ENCODE measurements around the gene NCKAP5L.

- TF ChIP-seq CTCF (IDR thresholded peaks at IDR 0.05) = no peak
- no peak for TF ChIP-seq POLR2A (IDR thresholded peaks at IDR 0.05)
These were observed 24.3 kb downstream of the NCKAP5L start for GRCh38 chr12:49803693-49804450.

Measured in body of pancreas (tissue), 4 donors.